ENCODE data around the gene GRID2.

GRCh38 chr4:92477298-92477697 is 173.5 kb downstream of the GRID2 start:
- no peak for TF ChIP-seq CTCF (conservative IDR thresholded peaks at IDR 0.05; ENCODE audit: low read depth, low read length)
- TF ChIP-seq EZH2 (IDR thresholded peaks at IDR 0.05; ENCODE audit: low read length, unreplicated experiment), result no peak
- no peak for TF ChIP-seq EZH2phosphoT487 (IDR thresholded peaks at IDR 0.05; ENCODE audit: borderline replicate concordance, low read length)
